ENCODE results near the gene TXNDC11. TPM values are rescaled to one million over a fixed set of nuclear protein-coding genes. Genes with fewer than 3 reads are reported as not detected.

Gene TXNDC11
- total RNA-seq, result 25.2 and 27.0 TPM in 2 replicates

GRCh38 chr16:11742536-11743307 lies at the start of gene TXNDC11:
Gene TXNDC11, minus strand, starts transcription at chr16:11742857. Its CDS starts 127 bp downstream, at chr16:11742730.

GRCh38 chr16:11667824-11668622 lies 74.6 kb downstream of the TXNDC11 start, which contains the start of gene SNN:
Gene SNN, plus strand, starts transcription at chr16:11668455. Its CDS starts 7,605 bp downstream, at chr16:11676060.

Other genes with a start within 250 kb of the TXNDC11 start
- 37.0 and 39.9 TPM in 2 replicates for gene LITAF, start 155.9 kb downstream of the TXNDC11 start, total RNA-seq
- 7.3 and 10.2 TPM in 2 replicates for gene SNN, start 74.4 kb downstream of the TXNDC11 start, total RNA-seq
- 41.0 and 45.5 TPM in 2 replicates for gene ZC3H7A, start 54.4 kb upstream of the TXNDC11 start, total RNA-seq
- 171 and 252 TPM in 2 replicates for gene RSL1D1, start 108.7 kb upstream of the TXNDC11 start, total RNA-seq
- 52.0 and 67.6 TPM in 2 replicates for gene GSPT1, start 173.1 kb upstream of the TXNDC11 start, total RNA-seq
- 1.1 and 7.0 TPM in 2 replicates for gene NPIPB2, start 199.2 kb upstream of the TXNDC11 start, total RNA-seq
- not detected in 2 replicates for gene TNFRSF17, start 222.4 kb upstream of the TXNDC11 start, total RNA-seq
- gene SNX29, start 233.9 kb upstream of the TXNDC11 start, total RNA-seq, result 13.7 and 14.1 TPM in 2 replicates

Data from cardiac ventricle fibroblast (primary cell).